ENCODE data around the gene FBXL3.

- no peak for TF ChIP-seq CTCF (IDR thresholded peaks at IDR 0.05; ENCODE audit: insufficient read depth, low read length)
- TF ChIP-seq REST (IDR thresholded peaks at IDR 0.05; ENCODE audit: insufficient replicate concordance, low read depth): no peak
- no peak for TF ChIP-seq SPI1 (IDR thresholded peaks at IDR 0.05; ENCODE audit: borderline replicate concordance, low read depth)
- no peak for TF ChIP-seq POLR2AphosphoS5 (IDR thresholded peaks at IDR 0.05; ENCODE audit: low read depth)
These were observed 11.9 kb downstream of the FBXL3 start for GRCh38 chr13:77014906-77015685.
